SK-N-MC (cell line): ENCODE data around the gene LDHD.

Experiments
- EZH2 ChIP-seq: fragments of 200-600 bp; sonication (generic); IDR thresholded peaks from one replicate; pipeline ENCODE4 v1.6.1; 2017; ENCODE audit warnings: antibody characterized with exemption
- FOXP2 ChIP-seq: optimal IDR thresholded peaks from 2 replicates; pipeline ENCODE3; 2011; ENCODE audit warnings: mild to moderate bottlenecking, moderate library complexity; ENCODE audit not compliant: insufficient read depth; ENCODE audit errors: extremely low read length, control extremely low read depth
- POLR2AphosphoS5 ChIP-seq: IDR thresholded peaks from 2 replicates; pipeline ENCODE4 v1.6.1; 2012; ENCODE audit warnings: mild to moderate bottlenecking, low read depth, low read length, borderline replicate concordance

DNA sequence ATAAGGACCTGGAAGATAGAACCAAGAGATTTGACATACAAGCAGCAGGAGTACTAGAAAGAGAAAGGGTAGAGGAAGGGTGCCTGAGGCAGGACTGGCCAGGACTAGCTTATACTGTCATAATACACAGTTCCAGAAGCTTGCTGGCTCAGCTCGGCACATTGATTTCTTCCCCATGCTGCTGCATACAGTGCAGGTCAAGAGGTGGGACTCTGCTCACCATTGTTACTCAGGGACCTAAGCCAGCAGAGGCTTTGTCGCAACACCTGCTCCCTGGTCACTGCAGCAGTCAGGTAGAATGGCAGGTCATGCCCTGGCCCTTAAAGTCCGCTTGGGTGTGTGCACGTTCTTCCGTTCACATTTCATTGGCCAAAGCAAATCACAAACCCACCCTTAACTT is 32.8 kb downstream of the LDHD start:
- no peak for TF ChIP-seq EZH2
- no peak for TF ChIP-seq POLR2AphosphoS5
- no peak for TF ChIP-seq FOXP2
